GM06990 (cell line): ENCODE results near the gene PRRC2B.
"Not testable (repeated sequence)": the region's sequence is repeated elsewhere in the genome, so short reads cannot be mapped to it uniquely, and the experiment has no call there.

Source experiments
- DNase-seq: peaks from one replicate; pipeline ENCODE4 v3.0.0-alpha.2; 2011; ENCODE audit not compliant: insufficient read length; ENCODE audit errors: extremely low read depth
- H3K27me3 ChIP-seq: replicated peaks from 2 replicates; pipeline ENCODE4 v1.6.0; 2011; ENCODE audit warnings: low read length; ENCODE audit not compliant: control insufficient read depth, insufficient read depth
- H3K36me3 ChIP-seq: 2 replicates; pipeline ENCODE4 v1.5.1; 2011; ENCODE audit warnings: low read length; ENCODE audit not compliant: control insufficient read depth, insufficient read depth
- H3K4me3 ChIP-seq: replicated peaks from 2 replicates; pipeline ENCODE4 v1.5.1; 2011; ENCODE audit warnings: low read depth, mild to moderate bottlenecking, control low read depth, low read length
- TF ChIP-seq, protein P1 (sequence below): IDR thresholded peaks from 2 replicates; pipeline ENCODE4 v1.5.1; 2011; ENCODE audit warnings: low read length, control low read depth, mild to moderate bottlenecking, inconsistent platforms; ENCODE audit not compliant: insufficient read depth, poor library complexity, severe bottlenecking

Gene PRRC2B

DNA sequence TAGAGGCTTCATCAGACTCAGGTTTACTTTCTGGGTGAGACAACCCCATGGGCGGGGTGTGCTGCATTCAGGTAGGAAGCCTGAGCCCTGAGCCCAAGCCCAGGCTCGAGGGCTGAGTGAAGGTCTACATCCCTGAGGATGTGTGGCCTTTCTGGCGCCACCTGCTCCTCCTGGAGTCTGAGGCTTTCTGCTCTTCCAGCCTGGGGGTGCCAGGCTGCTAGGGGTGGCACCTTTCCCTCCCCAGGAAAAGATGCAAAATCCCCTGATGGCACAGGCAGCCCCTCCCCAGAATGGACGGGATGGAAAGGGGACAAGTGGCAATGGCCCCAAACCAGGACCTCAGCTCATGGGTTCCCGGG is 44.4 kb upstream of the PRRC2B start:
- H3K4me3 ChIP-seq, result no peak overlapping the region
- no peaks in the 10 kb centered on the region for H3K36me3 ChIP-seq
- no peaks in the 10 kb centered on the region; the same call in 1 of the 2 replicates for H3K27me3 ChIP-seq
- TF ChIP-seq, protein P1, sequence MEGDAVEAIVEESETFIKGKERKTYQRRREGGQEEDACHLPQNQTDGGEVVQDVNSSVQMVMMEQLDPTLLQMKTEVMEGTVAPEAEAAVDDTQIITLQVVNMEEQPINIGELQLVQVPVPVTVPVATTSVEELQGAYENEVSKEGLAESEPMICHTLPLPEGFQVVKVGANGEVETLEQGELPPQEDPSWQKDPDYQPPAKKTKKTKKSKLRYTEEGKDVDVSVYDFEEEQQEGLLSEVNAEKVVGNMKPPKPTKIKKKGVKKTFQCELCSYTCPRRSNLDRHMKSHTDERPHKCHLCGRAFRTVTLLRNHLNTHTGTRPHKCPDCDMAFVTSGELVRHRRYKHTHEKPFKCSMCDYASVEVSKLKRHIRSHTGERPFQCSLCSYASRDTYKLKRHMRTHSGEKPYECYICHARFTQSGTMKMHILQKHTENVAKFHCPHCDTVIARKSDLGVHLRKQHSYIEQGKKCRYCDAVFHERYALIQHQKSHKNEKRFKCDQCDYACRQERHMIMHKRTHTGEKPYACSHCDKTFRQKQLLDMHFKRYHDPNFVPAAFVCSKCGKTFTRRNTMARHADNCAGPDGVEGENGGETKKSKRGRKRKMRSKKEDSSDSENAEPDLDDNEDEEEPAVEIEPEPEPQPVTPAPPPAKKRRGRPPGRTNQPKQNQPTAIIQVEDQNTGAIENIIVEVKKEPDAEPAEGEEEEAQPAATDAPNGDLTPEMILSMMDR, result no peak
- no peak for DNase-seq

DNA sequence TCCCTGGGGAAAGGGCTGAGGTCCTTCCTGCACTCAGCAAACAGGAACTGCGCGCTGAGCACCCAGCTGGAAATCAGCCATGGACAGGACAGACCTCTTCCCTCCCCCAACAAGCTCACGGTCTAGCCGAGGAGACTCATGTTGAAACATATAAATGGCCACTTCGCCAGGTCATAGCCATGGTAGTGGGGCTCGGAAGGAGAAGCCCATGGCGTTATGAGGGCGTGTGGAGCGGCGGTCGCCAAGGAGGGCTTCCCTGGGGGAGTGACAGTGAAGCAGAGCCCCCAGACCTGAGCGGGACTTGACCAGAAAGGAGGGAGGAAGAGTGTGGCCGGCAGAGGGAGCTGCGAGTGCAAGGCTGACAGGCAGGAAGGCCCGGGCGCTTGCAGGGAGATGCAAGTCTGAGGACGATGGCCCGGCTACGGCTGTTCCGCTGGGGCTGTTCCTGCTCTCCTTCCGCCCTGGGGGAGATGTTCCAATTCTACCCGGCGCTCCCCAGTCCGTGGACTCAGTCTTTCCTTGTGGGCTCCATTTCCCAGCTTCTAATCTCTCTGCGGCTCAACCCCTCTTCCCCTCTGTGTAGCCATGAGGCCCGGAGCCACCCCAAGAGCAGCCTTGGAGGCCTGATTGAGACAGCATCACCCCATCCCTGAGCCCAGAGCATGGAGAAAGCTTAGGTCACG is 43.9 kb upstream of the PRRC2B start:
- Histone ChIP-seq H3K27me3 (no peaks in the 10 kb centered on the region; the same call in 1 of the 2 replicates), H3K36me3 (no peaks in the 10 kb centered on the region), H3K4me3 (no peak overlapping the region; the same call in 1 of the 2 replicates)
- TF ChIP-seq, protein P1, result peak; percentile 92
- peak; percentile 77 for DNase-seq

DNA sequence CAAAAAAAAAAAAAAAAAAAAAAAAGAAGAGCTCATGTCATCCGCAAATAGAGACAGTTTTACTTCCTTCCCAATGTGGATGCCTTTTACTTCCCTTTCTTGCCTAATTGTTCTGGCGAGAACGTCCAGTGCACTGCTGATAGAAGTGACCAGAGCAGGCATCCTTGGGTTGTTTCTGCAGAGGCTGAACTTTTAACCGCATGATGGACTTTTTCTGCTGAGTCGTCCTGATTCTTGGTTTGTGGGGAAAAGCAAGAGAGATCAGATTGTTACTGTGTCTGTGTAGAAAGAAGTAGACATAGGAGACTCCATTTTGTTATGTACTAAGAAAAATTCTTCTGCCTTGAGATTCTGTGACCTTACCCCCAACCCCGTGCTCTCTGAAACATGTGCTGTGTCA is 37.4 kb upstream of the PRRC2B start:
- H3K27me3 ChIP-seq, H3K36me3 ChIP-seq, H3K4me3 ChIP-seq, DNase-seq: not testable (repeated sequence)

DNA sequence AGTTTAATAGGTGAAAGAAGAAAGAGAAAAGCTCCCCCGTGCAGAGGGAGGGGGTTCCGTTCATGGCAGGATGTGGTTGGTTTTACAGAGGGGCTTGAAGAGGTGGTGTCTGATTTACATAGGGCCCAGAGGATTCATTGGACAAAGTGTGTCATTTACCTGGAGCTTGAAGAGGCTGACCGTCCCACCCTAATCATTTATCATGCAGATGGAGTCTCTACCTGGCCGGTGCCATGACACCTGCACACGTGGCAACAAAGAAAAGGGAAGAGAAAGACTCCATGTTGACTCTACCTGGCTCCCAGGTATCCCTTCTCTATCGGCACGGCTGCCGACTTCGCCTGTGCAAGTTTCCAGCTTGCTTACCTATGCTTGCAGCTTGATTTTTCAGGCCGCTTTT is 35.3 kb upstream of the PRRC2B start:
- TF ChIP-seq, protein P1, result no peak
- DNase-seq, result no peak
- no peak overlapping the region for H3K4me3 ChIP-seq

DNA sequence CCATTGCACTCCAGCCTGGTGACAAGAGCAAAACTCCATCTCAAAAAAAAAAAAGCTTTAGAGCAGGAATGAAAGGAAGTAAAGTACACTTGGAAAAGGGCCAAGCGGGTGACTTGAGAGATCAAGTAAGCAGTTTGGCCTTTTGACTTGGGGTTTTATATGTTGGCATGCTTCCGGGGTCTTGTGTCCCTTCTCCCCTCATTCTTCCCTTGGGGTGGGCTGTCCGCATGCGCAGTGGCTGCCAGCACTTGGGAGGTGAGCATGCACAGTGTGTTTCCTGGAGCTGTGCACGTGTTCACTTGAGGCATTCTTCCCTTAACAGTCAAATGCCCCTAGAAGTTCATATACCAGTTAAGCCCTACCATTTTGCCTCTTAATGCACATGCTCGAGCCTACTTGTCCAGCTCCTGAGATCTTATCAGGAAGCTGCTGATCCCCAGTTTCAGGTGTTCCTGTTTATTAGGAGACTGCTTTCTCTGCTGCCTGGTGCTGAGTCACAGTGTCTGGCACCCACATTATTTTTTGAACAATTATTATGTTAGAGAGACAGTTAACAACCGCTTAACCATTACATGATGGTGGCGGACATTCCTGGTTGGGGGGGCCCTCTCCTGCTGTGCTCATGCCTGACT is 32.6 kb upstream of the PRRC2B start:
- TF ChIP-seq, protein P1, result no peak
- H3K4me3 ChIP-seq, result no peak overlapping the region
- no peaks in the 10 kb centered on the region for H3K36me3 ChIP-seq
- no peak for DNase-seq
- no peaks in the 10 kb centered on the region for H3K27me3 ChIP-seq

More for the DNA sequence above, 35.3 kb upstream of the PRRC2B start:
- H3K27me3 ChIP-seq, result no peaks in the 10 kb centered on the region
- no peaks in the 10 kb centered on the region for H3K36me3 ChIP-seq

DNA sequence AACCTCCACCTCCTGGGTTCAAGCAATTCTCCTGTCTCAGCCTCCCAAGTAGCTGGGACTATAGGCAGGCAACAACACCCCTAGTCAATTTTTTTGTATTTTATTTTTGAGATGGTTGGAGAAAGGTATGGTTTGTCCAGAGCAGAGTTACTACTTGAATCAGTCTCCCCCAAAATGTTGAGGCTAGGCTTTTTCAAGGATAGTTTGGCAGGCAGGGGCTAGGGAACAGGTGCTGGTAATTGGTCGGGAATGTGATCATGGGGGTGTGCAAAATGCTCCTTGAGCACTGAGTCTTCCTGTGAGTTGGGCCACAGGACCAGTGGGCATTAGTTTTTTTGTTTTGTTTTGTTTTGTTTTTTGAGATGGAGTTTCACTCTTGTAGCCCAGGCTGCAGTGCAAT is 28.3 kb upstream of the PRRC2B start:
- no peak overlapping the region for H3K4me3 ChIP-seq
- DNase-seq, result no peak
- TF ChIP-seq, protein P1, result no peak
- H3K27me3 ChIP-seq, result no peaks in the 10 kb centered on the region
- no peaks in the 10 kb centered on the region for H3K36me3 ChIP-seq
